HEK293 (cell line): Measurements from ENCODE around the gene AREG.

Source experiments
- CTCF ChIA-PET: fragments of 350-600 bp; formaldehyde crosslinking; extraction: SDS; loops from one replicate; lab custom pipeline; 2021; ENCODE audit warnings: antibody characterized with exemption; lab: Yijun Ruan, JAX
- POLR2A ChIA-PET: fragments of 300-600 bp; formaldehyde crosslinking; extraction: SDS; loops from one replicate; lab custom pipeline; 2020; ENCODE audit warnings: antibody characterized with exemption, inconsistent platforms; lab: Yijun Ruan, JAX
- H3K27ac ChIP-seq: fragments of 200-500 bp; sonication (Bioruptor generic); 2 replicates; pipeline ENCODE4 v1.5.1; 2014; ENCODE audit warnings: low read depth, low read length, control low read depth, inconsistent platforms; ENCODE audit errors: extremely low read depth
- H3K36me3 ChIP-seq, 2 experiments: fragments of 200-500 bp in 1 of 2; sonication (Bioruptor generic) in 1 of 2; 1 replicate in 1 of 2; 2 replicates in 1 of 2; pipeline ENCODE4 v1.5.1; 2014 to 2017; ENCODE audit warnings: inconsistent platforms in 2 of 2, low read length in 2 of 2; ENCODE audit not compliant: control insufficient read depth in 2 of 2, insufficient read depth in 1 of 2
- H3K4me1 ChIP-seq: fragments of 200-500 bp; sonication (Bioruptor generic); 2 replicates; pipeline ENCODE4 v1.5.1; 2014; ENCODE audit warnings: mild to moderate bottlenecking, low read length, inconsistent platforms; ENCODE audit not compliant: control insufficient read depth, insufficient read depth
- H3K4me3 ChIP-seq: 2 replicates; pipeline ENCODE4 v1.5.1; 2011; ENCODE audit warnings: low read depth, mild to moderate bottlenecking, control low read depth, low read length, moderate library complexity
- H3K9me3 ChIP-seq: fragments of 200-500 bp; sonication (Bioruptor generic); 2 replicates; pipeline ENCODE4 v1.5.1; 2014; ENCODE audit warnings: low read depth, low read length, inconsistent platforms; ENCODE audit not compliant: control insufficient read depth, insufficient read depth
- GLI4 ChIP-seq: fragments of 450-650 bp; formaldehyde crosslinking; IDR thresholded peaks from 2 replicates; pipeline ENCODE4 v1.5.1; 2016; ENCODE audit warnings: missing biosample characterization, missing genetic modification characterization
- GLIS2 ChIP-seq: fragments of 450-650 bp; formaldehyde crosslinking; IDR thresholded peaks from 2 replicates; pipeline ENCODE4 v1.5.1; 2016; ENCODE audit warnings: missing biosample characterization, missing genetic modification characterization
- IKZF3 ChIP-seq: fragments of 450-650 bp; IDR thresholded peaks from 2 replicates; pipeline ENCODE4 v1.5.0; 2018; ENCODE audit warnings: missing biosample characterization, mild to moderate bottlenecking, missing genetic modification characterization, moderate library complexity
- TSHZ1 ChIP-seq: fragments of 450-650 bp; formaldehyde crosslinking; IDR thresholded peaks from 2 replicates; pipeline ENCODE4 v1.5.1; 2016; ENCODE audit warnings: missing biosample characterization, missing genetic modification characterization, borderline replicate concordance
- ZBTB20 ChIP-seq: fragments of 450-650 bp; formaldehyde crosslinking; IDR thresholded peaks from 2 replicates; pipeline ENCODE4 v1.5.1; 2016; ENCODE audit warnings: missing biosample characterization, missing genetic modification characterization
- ZBTB7A ChIP-seq: fragments of 450-650 bp; formaldehyde crosslinking; IDR thresholded peaks from 2 replicates; pipeline ENCODE4 v1.5.1; 2016; ENCODE audit warnings: low read depth, missing biosample characterization, missing genetic modification characterization
- ZFP41 ChIP-seq: fragments of 450-650 bp; formaldehyde crosslinking; IDR thresholded peaks from 2 replicates; pipeline ENCODE4 v1.5.1; 2016; ENCODE audit warnings: missing biosample characterization, missing genetic modification characterization, borderline replicate concordance
- ZNF335 ChIP-seq: fragments of 450-650 bp; formaldehyde crosslinking; conservative IDR thresholded peaks from 2 replicates; pipeline ENCODE4 v1.5.1; 2016; ENCODE audit warnings: missing biosample characterization, missing genetic modification characterization
- ZNF362 ChIP-seq: fragments of 450-650 bp; formaldehyde crosslinking; IDR thresholded peaks from 2 replicates; pipeline ENCODE4 v1.5.1; 2016; ENCODE audit warnings: missing biosample characterization, missing genetic modification characterization
- ZNF394 ChIP-seq: fragments of 450-650 bp; formaldehyde crosslinking; IDR thresholded peaks from 2 replicates; pipeline ENCODE4 v1.5.1; 2016; ENCODE audit warnings: missing biosample characterization, missing genetic modification characterization, mild to moderate bottlenecking, moderate library complexity, borderline replicate concordance
- ZNF501 ChIP-seq: fragments of 450-650 bp; formaldehyde crosslinking; IDR thresholded peaks from 2 replicates; pipeline ENCODE4 v1.5.1; 2016; ENCODE audit warnings: missing biosample characterization, missing genetic modification characterization
- ZNF518A ChIP-seq: fragments of 450-650 bp; formaldehyde crosslinking; conservative IDR thresholded peaks from 2 replicates; pipeline ENCODE4 v1.5.1; 2016; ENCODE audit warnings: low read depth, missing biosample characterization, missing genetic modification characterization
- ZNF639 ChIP-seq: fragments of 450-650 bp; formaldehyde crosslinking; IDR thresholded peaks from 2 replicates; pipeline ENCODE4 v1.5.1; 2016; ENCODE audit warnings: missing biosample characterization, missing genetic modification characterization
- ZNF660 ChIP-seq: fragments of 450-650 bp; IDR thresholded peaks from 2 replicates; pipeline ENCODE4 v1.5.1; 2018; ENCODE audit warnings: missing biosample characterization, mild to moderate bottlenecking, missing genetic modification characterization
- TF ChIP-seq, protein P1 (sequence below): fragments of 450-650 bp; formaldehyde crosslinking; IDR thresholded peaks from 2 replicates; pipeline ENCODE4 v1.5.1; 2016; ENCODE audit warnings: missing biosample characterization, missing genetic modification characterization

The AREG gene

DNA sequence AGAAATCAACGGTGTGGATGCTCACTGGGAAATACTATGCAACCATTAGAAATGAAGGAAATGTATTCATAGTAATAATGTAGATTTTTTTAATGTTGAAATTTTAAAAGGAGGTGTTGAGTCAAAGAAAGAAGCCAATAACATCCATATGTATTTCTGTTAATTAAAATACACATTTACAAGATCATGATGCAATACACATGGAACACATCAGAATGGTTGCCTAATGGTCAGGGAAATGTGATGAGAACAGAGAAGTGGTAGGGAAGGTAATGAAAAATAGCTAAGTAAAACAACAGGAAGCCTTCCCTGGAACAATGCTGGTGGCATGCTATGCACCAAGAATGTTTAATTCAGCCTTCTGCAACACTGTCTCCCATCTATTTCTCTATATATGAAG is 18.2 kb downstream of the AREG start (continued):
- TF ChIP-seq ZNF501 (tag by site-specific recombination) (no peak), TSHZ1 (tag by site-specific recombination) (no peak), ZFP41 (tag by site-specific recombination) (no peak), IKZF3 (tag by site-specific recombination) (no peak), ZNF639 (no peak), GLI4 (tag by site-specific recombination) (no peak)

DNA sequence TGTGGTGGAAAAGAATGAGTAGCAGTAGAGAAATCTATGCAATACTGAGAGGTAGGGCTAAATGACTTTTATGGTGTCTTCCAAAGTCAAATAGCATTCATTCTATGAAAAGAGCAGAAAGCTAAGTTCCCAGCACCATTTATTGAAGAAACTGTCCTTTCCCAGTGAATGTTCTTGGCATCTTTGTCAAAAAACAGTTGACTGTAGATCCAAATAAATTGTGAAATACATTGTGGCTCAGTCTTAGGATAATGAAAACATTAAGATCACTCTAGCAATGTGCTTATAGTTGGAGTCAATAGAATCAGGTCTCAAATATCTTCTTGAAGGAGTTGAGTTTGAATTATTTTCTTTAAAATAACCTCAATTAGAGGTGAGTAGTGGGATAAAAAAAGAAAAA is 19.4 kb downstream of the AREG start:
- TF ChIP-seq ZNF639 (no peak), GLIS2 (tag by site-specific recombination) (no peak), ZNF518A (tag by site-specific recombination) (no peak)
- H3K36me3 ChIP-seq: no peaks in the 10 kb centered on the region
- no peak overlapping the region for H3K4me3 ChIP-seq
- no peaks in the 10 kb centered on the region for H3K4me1 ChIP-seq
- no peaks in the 10 kb centered on the region for H3K9me3 ChIP-seq
- CTCF ChIA-PET: interaction anchor here (0.7 kb wide), 1 partner anchor 231 kb away, joined by 5 read pairs; no protein-coding TSS in a partner anchor
- no peak overlapping the region for H3K27ac ChIP-seq
- POLR2A ChIA-PET: no interaction called here

- no peaks in the 10 kb centered on the region for H3K4me1 ChIP-seq
- no peaks in the 10 kb centered on the region for H3K9me3 ChIP-seq
- H3K27ac ChIP-seq: no peak overlapping the region
- H3K4me3 ChIP-seq: no peak overlapping the region
- TF ChIP-seq, protein P1, sequence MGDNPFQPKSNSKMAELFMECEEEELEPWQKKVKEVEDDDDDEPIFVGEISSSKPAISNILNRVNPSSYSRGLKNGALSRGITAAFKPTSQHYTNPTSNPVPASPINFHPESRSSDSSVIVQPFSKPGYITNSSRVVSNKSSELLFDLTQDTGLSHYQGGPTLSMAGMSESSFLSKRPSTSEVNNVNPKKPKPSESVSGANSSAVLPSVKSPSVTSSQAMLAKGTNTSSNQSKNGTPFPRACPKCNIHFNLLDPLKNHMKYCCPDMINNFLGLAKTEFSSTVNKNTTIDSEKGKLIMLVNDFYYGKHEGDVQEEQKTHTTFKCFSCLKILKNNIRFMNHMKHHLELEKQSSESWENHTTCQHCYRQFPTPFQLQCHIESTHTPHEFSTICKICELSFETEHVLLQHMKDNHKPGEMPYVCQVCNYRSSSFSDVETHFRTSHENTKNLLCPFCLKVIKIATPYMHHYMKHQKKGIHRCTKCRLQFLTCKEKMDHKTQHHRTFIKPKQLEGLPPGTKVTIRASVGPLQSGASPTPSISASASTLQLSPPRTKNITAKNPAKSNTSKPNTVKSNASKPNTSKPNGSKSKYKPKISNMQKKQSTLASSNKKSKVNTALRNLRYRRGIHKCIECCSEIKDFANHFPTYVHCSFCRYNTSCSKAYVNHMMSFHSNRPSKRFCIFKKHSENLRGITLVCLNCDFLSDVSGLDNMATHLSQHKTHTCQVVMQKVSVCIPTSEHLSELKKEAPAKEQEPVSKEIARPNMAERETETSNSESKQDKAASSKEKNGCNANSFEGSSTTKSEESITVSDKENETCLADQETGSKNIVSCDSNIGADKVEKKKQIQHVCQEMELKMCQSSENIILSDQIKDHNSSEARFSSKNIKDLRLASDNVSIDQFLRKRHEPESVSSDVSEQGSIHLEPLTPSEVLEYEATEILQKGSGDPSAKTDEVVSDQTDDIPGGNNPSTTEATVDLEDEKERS: no peak
- TF ChIP-seq ZNF660 (tag by site-specific recombination) (no peak), ZNF335 (tag by site-specific recombination) (no peak), ZNF362 (tag by site-specific recombination) (no peak), ZBTB20 (tag by site-specific recombination) (no peak), ZBTB7A (tag by site-specific recombination) (no peak), ZNF394 (tag by site-specific recombination) (no peak)
- CTCF ChIA-PET: interaction anchor here (0.6 kb wide), 1 partner anchor 89 kb away, joined by 5 read pairs; no protein-coding TSS in a partner anchor
- no peaks in the 10 kb centered on the region for H3K36me3 ChIP-seq
- POLR2A ChIA-PET: no interaction called here
Observed at GRCh38 chr4:74466242-74466641, 21.3 kb downstream of the AREG start.
